ENCODE results near the gene MIEF1.

- TF ChIP-seq POLR2A (IDR thresholded peaks at IDR 0.05) (no peak), CTCF (IDR thresholded peaks at IDR 0.05) (no peak)
Observed at GRCh38 chr22:39508393-39508792, 6.3 kb downstream of the MIEF1 start.
